NCI-H2196 treated with DMSO at 0.1 percent for 48 hours (cell line): ENCODE data around the gene TAGLN.

ENCODE experiments used
- DNase-seq: peaks from one replicate; lab custom pipeline; 2025; ENCODE audit not compliant: unreplicated experiment; lab: John Stamatoyannopoulos, UW

Gene TAGLN

DNA sequence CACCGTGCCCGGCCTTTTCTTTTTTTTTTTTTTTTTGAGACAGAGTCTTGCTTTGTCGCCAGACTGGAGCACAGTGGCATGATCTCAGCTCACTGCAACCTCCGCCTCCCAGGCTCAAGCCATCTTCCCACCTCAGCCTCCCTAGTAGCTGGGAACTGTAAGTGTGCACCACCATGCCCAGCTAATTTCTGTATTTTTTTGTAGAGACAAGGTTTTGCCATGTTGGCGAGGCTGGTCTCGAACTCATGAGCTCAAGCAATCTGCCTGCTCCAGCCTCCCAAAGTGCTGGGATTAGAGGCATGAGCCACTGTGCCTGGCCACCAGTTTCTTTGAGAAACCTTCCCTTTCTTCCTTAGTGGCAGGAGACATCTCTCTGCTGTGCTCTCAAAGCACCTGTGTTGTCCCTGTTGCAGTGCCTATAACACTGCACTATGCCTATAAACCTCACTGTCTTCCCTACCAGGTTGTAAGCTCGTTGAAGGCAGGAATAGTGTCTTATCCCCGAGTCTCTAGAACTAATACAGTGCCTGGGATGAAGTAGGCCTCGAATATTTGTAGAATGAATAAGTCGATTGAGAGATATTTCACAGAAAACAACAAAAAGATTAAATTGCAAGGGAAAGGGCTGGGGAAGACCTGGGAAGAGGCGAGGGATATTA is 13.7 kb downstream of the TAGLN start:
- DNase-seq: no peak

- DNase-seq: no peak
These were observed 15.4 kb downstream of the TAGLN start for GRCh38 chr11:117214404-117215110.

DNA sequence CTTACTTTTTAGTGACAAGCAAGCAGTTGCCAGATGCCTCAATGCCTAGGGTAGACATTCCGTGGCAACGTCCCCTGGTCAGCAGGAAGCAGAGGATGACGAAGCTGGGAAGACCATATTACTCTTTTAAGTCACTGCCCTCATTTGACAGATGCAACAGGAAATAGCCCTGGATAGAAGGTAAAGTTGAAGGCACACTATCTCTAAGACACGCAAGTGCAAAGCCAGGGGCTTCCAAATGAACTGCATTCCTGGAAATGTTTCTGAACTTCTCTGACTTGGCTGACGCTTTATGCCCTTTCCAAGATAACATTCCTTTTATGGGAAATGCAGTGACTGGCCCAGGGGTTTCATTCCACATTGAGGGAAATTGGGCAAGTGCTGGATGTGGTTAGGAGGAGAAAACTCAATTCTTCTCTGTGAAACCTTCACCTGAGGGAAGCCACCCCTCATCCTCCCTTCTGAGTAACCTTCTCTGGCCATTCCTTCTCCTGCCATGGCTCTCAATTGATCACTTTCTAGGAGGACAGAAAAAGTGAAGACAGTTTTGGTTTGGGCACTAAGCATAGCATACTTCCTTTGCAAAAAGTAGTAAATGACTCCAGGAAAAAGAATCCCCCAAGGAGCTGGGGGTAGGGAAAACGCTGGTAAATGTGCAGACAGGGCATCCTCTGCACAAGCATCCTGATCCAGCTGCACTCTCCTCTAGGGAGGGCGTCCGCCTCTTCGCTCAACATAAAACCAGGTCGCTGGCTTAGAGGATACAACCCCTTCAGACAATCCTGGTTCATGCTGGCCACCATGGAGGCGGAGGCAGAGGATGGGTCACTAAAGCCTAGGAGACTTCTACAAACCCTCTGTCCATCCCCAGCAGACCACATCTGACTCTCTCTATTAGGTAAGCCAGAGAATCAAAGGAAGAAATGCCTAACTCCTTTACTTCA is 18.2 kb downstream of the TAGLN start:
- DNase-seq: no peak

GRCh38 chr11:117218133-117218915 is 19.2 kb downstream of the TAGLN start:
- DNase-seq: no peak

DNA sequence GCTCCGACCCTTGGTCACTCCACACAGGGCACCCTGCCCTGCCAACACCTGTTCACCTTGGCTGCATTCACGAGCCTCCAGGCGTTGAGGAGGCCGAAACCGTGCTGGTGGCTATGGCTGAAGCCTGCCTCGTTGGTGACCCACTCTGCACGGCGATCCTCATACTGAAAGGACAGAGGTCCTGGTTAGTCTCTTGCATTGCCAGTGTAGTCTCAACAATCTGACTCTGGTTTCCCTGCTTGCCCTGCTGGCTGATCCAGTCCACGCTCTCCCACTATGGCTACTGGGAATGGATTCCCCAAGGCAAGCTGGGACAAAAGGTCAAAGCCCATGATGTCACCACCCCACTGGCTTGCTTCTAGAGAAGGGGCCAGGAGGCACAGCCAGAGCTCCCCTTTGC is 19.8 kb downstream of the TAGLN start:
- no peak for DNase-seq

DNA sequence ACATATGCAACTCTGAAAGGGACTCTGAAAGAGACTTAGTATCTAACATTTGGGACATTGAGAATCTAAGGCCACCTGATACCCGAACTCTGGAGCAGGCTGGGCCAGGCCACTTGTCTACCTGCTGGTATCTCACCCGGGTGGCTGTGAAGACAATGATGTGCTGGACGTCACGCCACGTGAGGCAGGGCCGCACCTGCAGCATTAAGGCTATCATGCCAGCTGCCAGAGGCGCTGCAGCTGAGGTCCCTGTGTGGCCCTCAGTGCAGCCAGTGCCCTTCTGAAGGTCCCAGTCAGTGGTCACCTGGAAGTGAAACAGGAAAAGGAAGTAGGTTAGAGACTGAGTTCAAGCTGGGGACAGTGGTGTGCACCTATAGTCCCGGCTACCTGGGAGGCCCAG is 20.3 kb downstream of the TAGLN start:
- no peak for DNase-seq

DNA sequence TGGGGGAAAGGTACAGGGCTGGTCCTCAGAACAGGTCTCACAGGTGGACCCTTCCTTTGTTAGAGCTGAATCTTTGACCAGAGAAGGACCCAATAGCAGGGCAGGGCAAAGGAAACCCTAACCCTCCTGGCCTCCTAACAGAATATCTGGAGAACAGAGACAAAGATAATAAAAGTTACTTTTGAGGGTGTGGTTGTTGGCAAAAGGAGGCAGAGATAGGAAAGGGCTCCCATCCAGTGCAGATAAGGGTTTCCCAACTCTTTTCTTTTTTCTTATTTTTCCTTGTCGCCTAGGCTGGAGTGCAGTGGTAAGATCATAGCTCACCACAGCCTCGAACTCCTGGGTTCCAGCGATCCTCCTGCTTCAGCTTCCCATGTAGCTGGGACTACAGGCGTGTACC is 20.8 kb downstream of the TAGLN start:
- DNase-seq: no peak

DNA sequence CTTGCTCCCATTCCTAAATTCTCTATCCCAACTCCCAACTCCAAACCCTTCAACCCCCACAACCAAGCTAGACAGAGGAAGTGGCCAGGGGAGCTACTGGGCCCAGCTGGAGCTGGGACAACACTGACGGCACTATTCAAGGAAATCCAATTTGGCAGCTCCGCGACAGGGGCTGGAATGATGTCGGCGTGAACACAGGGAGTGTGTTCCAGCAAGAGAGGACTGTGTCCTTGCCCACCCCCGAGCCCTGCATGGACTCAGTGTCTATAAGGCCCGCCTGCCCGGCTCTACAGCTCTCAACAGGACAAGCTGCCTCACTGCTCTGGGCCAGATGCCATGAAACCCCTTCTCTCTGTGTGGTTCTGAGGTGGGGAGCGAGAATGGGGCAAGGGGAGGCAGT is 21.4 kb downstream of the TAGLN start:
- no peak for DNase-seq

DNA sequence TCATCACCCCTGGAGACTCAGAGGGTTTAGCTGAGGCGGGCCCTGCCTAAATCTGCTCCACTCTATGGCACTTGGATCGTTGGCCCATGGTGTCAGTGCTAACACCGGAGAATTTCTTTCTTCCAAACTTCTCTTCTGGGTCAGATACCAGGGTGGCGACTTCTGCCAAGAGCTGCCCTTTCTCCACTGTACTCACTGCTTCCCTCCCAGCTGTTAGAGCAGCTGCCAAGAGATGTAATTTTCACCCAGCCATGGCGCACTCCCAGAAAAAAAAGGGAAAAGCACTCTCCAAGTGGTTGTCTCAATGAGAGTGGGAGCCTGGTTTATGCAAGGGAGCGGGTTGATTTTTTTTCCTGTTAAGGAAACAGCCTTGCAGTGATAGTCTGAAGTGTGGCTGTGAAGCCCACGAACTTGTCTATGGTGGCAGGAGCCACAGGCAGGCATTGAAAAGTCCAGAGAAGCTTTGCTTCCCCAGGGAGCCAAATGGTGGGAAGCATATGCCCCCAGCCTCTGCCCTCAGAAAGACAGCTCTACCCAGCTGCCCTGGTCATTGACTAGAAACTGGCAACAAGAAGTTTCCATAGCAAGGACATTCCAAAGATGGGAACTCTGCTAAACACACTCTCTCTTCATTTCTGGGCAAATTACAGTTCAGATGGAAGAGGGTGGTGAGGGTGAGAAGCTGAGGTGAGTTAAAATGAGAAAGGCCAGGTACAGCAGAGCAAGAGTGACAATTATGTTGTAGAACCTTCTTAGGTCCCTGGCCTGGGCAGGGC is 22.0 kb downstream of the TAGLN start:
- DNase-seq: no peak

- DNase-seq: peak; percentile 78
These were observed 22.8 kb downstream of the TAGLN start for GRCh38 chr11:117221775-117222517.

DNA sequence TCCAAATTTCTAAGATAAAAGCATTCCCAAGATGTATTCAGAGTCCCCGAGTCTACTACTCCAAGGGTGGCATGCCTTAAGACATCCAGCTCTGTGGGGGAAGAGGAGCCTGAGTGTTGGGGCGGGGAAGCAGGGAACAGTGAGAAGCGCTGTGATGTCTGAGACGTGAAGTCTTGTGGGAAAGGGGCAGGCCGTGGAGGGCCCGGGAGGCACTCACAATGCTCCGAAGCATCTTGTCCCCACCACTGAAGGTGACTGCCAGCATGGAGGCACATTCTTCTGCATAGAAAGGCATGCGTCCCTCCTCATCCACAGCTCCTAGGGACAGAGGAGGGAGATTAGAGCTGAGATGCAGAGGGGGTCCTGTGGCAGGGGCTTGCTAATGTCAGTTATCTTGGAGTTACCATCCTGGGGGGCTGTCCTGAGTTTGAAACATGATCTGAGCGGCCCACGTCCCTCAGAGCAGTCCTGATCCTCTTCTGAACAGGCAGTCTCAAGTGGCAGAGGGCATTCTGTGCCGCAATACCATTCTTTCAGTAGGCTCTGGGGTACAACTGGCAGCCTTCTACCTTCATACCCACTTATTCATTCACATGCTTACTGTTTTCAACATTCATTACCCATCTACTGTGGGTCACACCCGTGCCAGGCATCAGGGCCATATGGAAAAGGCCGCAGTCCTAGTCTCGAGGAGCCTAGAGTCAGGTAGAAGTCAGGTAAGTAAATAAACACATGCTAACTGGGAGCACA is 24.0 kb downstream of the TAGLN start:
- no peak for DNase-seq

DNA sequence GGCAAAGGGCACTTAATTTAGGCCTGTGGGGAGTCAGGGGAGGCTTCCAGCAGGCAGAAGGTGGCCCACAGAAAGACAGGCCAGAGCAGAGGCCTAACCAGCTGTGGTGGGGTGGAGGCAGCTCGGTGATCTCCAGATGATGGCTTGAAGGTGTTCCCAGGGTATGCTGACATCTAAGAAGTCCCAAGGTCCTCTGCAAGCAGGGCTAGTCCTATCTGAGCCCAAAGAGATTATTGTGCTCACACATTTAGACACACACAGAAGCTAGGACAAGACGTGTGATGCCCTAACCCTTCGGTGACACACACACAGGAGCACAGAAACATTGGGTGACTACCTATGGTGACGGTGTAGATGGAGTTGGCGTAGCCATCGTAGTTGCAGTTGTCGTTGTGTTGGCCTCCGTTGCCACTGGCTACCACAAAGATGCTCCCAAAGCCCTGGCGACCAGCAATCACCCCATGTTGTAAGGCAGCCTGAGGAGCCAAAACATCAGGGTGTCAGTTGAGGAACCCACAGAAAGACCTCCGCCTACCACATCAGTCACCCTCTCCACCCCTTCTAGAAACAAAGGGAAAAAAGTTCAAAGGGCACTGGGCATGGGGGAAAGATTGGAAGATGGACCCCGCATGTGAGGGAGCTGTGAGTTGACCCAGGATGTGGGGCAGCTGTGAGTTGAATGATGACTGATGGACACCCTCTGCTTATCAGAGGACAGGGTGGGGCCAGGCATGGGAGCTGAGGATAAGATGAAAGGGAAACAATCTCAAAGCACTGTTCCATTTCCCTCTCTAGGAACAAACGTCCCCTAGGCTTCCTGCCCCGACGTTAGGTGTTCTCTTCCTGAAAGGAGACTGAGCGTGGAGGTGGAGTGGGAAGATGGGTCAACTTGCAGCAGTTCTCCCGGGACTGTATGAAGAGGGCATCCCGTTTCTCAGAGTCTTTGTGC is 24.8 kb downstream of the TAGLN start:
- no peak for DNase-seq

DNA sequence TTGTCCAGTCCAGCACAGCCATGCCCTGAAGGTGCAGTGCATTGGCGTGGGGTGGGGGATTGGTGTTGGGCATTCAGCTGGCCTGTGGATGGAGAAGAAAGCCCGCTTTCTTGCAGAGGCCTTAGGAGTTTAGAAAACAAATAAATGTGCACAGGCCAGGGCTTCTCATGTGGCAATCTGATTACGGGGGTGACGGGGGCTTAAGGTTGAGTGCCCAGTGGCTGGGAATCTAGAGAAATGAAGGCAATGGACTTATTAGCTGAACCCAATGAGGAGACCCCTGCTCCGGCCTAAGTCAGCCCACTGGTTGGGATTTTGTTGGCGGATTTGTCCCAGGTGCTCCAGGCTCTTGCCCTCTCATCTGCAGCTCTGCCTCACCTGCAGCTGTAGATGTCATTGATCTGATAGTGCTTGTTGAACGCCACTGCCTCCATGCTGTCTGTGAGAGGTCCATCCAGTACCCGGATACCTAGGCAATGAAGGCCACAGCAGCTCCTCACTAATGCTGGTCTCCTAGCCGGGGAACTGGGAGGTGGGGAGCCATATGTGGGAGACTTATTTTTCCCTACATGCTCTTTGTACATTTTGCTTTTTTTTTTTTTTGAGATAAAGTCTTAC is 26.5 kb downstream of the TAGLN start:
- DNase-seq: no peak

DNA sequence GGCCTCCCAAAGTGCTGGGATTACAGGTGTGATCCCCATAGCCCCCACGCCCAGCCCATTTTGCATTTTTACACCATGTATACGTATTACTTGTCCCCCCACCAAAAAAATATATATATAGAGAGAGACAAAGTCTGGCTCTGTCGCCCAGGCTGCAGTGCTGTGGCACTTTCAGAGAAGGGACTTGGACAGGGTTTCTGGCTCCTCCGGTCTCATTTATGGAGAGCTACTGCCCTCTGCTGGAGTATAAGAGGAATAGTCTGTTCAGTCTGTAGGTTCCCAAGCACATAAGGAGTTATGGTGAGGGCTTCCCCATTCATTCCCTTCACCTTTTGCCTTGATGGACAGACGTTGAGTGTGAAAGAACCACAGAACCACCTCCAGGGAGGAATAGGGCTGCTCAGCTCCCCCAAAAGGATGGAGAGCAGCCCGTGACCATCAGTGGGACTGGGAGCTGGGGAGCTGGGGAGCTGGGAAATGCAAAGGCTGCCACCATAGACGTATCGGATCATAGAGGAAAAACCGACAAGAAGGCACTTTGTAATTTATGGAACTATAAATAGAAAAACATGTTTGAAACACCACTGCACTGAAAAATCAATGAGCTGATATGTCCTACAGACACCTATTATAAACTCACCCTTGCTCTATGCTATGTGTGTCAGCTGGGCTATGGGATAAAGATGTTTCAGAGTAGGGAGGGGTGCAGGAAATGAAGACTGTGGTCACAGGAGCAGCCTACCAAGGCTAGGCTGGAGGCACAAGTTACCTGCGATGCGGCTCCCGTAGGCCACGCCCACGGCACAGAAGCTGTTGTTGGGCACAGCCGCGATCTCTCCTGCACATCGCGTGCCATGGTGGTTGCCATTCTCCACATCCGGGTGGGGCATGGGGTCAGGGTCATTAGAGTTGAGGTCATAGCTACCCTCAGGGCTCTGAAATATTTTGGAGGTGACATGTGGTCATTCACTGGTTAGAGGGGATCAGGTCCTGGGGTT is 27.5 kb downstream of the TAGLN start:
- DNase-seq: peak; percentile 69

- no peak for DNase-seq
These were observed 28.9 kb downstream of the TAGLN start for GRCh38 chr11:117228091-117228490.

DNA sequence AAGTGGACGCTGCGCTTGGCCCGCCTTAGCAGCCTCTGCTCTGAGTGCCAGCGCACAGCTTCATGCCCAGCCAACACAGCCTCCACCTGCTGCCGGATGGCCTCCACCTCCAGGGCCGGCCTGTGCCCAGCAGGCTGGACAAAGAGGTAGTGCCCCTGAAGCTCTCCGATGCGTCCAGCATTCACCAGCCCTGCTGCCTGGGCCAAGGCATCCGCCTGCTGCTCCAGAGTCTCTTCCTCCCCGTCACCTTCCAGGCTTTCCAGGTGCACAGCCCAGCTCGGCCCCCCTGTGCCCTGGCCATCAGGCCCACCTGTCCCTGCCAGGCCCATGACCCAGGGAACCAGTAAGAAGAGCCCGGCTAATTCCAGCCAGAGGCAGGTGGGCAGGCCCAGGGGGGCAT is 30.2 kb downstream of the TAGLN start:
- DNase-seq: no peak
